ENCODE data around the gene PANX3. TPM values are rescaled to one million over a fixed set of nuclear protein-coding genes. Genes with fewer than 3 reads are reported as not detected.

PANX3 gene
- total and polyA plus RNA-seq, 2 of the 13 experiments (the other 11 are each of a cell fraction or from before 2014, with no cell fraction given) = not detected

DNA sequence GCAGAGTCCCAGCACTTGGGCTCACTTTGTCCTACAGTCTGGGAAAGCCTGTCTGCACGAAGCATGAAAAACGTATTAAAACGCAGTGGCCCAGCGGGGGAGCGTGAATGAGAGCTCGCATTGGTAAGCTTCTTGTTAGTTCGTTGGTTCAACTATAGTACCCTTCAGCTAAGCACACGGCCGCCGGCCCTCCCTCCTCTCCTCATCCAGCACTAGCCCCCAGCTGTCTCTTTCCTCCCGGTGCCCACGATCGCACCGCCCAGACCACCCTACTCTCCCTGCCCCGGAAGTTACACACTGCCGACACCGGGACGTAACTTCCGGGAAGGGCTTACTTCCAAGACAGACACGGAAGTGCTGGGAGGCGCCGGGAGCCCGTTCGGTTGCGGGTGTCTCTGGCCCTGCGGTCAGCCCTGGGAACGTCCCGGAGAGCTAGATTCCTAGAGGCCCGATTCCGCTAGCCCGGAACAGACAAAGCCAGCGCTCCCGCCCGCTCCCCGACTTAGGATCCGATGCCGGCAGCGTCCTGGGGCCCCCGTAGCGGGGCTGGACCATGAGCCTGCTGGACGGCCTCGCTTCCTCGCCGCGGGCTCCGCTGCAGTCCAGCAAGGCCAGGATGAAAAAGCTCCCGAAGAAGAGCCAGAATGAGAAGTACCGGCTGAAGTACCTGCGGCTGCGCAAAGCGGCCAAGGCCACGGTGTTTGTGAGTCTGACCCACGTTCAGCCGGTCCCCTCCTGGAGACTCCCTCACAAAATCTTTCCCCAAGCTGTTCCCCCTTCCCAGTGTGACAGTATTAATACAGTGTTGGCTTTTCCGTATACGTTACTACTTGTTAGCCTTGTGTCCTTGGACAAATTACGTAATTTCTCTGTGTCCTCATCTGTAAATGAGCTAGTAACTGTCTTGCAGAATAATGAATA lies 11.6 kb downstream of the PANX3 start, which contains the start of gene TBRG1 (continued):
- TF ChIP-seq, protein P1, sequence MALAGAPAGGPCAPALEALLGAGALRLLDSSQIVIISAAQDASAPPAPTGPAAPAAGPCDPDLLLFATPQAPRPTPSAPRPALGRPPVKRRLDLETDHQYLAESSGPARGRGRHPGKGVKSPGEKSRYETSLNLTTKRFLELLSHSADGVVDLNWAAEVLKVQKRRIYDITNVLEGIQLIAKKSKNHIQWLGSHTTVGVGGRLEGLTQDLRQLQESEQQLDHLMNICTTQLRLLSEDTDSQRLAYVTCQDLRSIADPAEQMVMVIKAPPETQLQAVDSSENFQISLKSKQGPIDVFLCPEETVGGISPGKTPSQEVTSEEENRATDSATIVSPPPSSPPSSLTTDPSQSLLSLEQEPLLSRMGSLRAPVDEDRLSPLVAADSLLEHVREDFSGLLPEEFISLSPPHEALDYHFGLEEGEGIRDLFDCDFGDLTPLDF (CRISPR knock-in tag; IDR thresholded peaks at IDR 0.05) = no peak; the same call in 1 of the 2 replicates
- TF ChIP-seq ZNF335 (CRISPR knock-in tag; IDR thresholded peaks at IDR 0.05) (no peak), ZFYVE20 (CRISPR knock-in tag; IDR thresholded peaks at IDR 0.05; ENCODE audit: borderline replicate concordance, low read depth) (no peak), ZNF230 (CRISPR knock-in tag; IDR thresholded peaks at IDR 0.05) (no peak)
- TF ChIP-seq, protein P2, sequence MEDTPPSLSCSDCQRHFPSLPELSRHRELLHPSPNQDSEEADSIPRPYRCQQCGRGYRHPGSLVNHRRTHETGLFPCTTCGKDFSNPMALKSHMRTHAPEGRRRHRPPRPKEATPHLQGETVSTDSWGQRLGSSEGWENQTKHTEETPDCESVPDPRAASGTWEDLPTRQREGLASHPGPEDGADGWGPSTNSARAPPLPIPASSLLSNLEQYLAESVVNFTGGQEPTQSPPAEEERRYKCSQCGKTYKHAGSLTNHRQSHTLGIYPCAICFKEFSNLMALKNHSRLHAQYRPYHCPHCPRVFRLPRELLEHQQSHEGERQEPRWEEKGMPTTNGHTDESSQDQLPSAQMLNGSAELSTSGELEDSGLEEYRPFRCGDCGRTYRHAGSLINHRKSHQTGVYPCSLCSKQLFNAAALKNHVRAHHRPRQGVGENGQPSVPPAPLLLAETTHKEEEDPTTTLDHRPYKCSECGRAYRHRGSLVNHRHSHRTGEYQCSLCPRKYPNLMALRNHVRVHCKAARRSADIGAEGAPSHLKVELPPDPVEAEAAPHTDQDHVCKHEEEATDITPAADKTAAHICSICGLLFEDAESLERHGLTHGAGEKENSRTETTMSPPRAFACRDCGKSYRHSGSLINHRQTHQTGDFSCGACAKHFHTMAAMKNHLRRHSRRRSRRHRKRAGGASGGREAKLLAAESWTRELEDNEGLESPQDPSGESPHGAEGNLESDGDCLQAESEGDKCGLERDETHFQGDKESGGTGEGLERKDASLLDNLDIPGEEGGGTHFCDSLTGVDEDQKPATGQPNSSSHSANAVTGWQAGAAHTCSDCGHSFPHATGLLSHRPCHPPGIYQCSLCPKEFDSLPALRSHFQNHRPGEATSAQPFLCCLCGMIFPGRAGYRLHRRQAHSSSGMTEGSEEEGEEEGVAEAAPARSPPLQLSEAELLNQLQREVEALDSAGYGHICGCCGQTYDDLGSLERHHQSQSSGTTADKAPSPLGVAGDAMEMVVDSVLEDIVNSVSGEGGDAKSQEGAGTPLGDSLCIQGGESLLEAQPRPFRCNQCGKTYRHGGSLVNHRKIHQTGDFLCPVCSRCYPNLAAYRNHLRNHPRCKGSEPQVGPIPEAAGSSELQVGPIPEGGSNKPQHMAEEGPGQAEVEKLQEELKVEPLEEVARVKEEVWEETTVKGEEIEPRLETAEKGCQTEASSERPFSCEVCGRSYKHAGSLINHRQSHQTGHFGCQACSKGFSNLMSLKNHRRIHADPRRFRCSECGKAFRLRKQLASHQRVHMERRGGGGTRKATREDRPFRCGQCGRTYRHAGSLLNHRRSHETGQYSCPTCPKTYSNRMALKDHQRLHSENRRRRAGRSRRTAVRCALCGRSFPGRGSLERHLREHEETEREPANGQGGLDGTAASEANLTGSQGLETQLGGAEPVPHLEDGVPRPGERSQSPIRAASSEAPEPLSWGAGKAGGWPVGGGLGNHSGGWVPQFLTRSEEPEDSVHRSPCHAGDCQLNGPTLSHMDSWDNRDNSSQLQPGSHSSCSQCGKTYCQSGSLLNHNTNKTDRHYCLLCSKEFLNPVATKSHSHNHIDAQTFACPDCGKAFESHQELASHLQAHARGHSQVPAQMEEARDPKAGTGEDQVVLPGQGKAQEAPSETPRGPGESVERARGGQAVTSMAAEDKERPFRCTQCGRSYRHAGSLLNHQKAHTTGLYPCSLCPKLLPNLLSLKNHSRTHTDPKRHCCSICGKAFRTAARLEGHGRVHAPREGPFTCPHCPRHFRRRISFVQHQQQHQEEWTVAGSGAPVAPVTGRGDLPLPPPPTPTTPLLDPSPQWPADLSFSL (CRISPR knock-in tag; IDR thresholded peaks at IDR 0.05) = no peak
- TF ChIP-seq, protein P3, sequence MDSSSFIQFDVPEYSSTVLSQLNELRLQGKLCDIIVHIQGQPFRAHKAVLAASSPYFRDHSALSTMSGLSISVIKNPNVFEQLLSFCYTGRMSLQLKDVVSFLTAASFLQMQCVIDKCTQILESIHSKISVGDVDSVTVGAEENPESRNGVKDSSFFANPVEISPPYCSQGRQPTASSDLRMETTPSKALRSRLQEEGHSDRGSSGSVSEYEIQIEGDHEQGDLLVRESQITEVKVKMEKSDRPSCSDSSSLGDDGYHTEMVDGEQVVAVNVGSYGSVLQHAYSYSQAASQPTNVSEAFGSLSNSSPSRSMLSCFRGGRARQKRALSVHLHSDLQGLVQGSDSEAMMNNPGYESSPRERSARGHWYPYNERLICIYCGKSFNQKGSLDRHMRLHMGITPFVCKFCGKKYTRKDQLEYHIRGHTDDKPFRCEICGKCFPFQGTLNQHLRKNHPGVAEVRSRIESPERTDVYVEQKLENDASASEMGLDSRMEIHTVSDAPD (CRISPR knock-in tag; IDR thresholded peaks at IDR 0.05) = no peak; the same call in 1 of the 2 replicates
- TF ChIP-seq, protein P4, sequence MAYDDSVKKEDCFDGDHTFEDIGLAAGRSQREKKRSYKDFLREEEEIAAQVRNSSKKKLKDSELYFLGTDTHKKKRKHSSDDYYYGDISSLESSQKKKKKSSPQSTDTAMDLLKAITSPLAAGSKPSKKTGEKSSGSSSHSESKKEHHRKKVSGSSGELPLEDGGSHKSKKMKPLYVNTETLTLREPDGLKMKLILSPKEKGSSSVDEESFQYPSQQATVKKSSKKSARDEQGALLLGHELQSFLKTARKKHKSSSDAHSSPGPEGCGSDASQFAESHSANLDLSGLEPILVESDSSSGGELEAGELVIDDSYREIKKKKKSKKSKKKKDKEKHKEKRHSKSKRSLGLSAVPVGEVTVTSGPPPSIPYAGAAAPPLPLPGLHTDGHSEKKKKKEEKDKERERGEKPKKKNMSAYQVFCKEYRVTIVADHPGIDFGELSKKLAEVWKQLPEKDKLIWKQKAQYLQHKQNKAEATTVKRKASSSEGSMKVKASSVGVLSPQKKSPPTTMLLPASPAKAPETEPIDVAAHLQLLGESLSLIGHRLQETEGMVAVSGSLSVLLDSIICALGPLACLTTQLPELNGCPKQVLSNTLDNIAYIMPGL (CRISPR knock-in tag; IDR thresholded peaks at IDR 0.05; ENCODE audit: borderline replicate concordance in 1 of 2, low read depth in 1 of 2) = peak; percentile 75 to 84
- TF ChIP-seq, protein P5, sequence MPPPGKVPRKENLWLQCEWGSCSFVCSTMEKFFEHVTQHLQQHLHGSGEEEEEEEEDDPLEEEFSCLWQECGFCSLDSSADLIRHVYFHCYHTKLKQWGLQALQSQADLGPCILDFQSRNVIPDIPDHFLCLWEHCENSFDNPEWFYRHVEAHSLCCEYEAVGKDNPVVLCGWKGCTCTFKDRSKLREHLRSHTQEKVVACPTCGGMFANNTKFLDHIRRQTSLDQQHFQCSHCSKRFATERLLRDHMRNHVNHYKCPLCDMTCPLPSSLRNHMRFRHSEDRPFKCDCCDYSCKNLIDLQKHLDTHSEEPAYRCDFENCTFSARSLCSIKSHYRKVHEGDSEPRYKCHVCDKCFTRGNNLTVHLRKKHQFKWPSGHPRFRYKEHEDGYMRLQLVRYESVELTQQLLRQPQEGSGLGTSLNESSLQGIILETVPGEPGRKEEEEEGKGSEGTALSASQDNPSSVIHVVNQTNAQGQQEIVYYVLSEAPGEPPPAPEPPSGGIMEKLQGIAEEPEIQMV (CRISPR knock-in tag; IDR thresholded peaks at IDR 0.05; ENCODE audit: low read depth) = peak; percentile 80; the same call in 1 of the 2 replicates
